ENCODE results near the gene POGLUT2.

POGLUT2 gene

GRCh38 chr13:102768909-102769308 is 29.9 kb downstream of the POGLUT2 start:
- H3K4me3 ChIP-seq (ENCODE audit: low read depth, low read length): no peak overlapping the region
- TF ChIP-seq CTCF (IDR thresholded peaks at IDR 0.05; ENCODE audit: low read depth, low read length, missing control alignments): no peak
- DNase-seq (ENCODE audit: low read depth): no peak

GRCh38 chr13:102763741-102764140 is 35.0 kb downstream of the POGLUT2 start:
- no peak for DNase-seq (ENCODE audit: low read depth)
- no peak for TF ChIP-seq CTCF (IDR thresholded peaks at IDR 0.05; ENCODE audit: low read depth, low read length, missing control alignments)
- no peak overlapping the region for H3K4me3 ChIP-seq (ENCODE audit: low read depth, low read length)

- H3K4me3 ChIP-seq (ENCODE audit: low read depth, low read length): no peak overlapping the region
- DNase-seq (ENCODE audit: low read depth): no peak
- TF ChIP-seq CTCF (IDR thresholded peaks at IDR 0.05; ENCODE audit: low read depth, low read length, missing control alignments): no peak
Measured at GRCh38 chr13:102761071-102761470, 37.7 kb downstream of the POGLUT2 start.

- TF ChIP-seq CTCF (IDR thresholded peaks at IDR 0.05; ENCODE audit: low read depth, low read length, missing control alignments): no peak
- H3K4me3 ChIP-seq (ENCODE audit: low read depth, low read length): no peak overlapping the region
- DNase-seq (ENCODE audit: low read depth): no peak
Measured at GRCh38 chr13:102758842-102759241, 39.9 kb downstream of the POGLUT2 start.

GRCh38 chr13:102757006-102757405 is 41.8 kb downstream of the POGLUT2 start:
- no peak for DNase-seq (ENCODE audit: low read depth)
- TF ChIP-seq CTCF (IDR thresholded peaks at IDR 0.05; ENCODE audit: low read depth, low read length, missing control alignments): no peak
- H3K4me3 ChIP-seq (ENCODE audit: low read depth, low read length): no peak overlapping the region

- no peak for DNase-seq (ENCODE audit: low read depth)
- H3K4me3 ChIP-seq (ENCODE audit: low read depth, low read length): no peak overlapping the region
- no peak for TF ChIP-seq CTCF (IDR thresholded peaks at IDR 0.05; ENCODE audit: low read depth, low read length, missing control alignments)
Measured at GRCh38 chr13:102751886-102752285, 46.9 kb downstream of the POGLUT2 start.

- no peak for DNase-seq (ENCODE audit: low read depth)
- no peak overlapping the region for H3K4me3 ChIP-seq (ENCODE audit: low read depth, low read length)
- TF ChIP-seq CTCF (IDR thresholded peaks at IDR 0.05; ENCODE audit: low read depth, low read length, missing control alignments): no peak
Measured at GRCh38 chr13:102742506-102742905, 56.3 kb downstream of the POGLUT2 start.

All from GM12864 (cell line).